Chondrocyte (in vitro differentiated cells): ENCODE results near the gene FIBCD1. TPM values are rescaled to one million over a fixed set of nuclear protein-coding genes. Genes with fewer than 3 reads are reported as not detected.

Experiments used
- DNase-seq: peaks from one replicate; pipeline ENCODE4 v3.0.0; 2021; ENCODE audit warnings: mixed read lengths, low spot score
- H3K27ac Mint-ChIP-seq: one replicate; pipeline ENCODE4 v1.8.0; 2021; ENCODE audit warnings: mild to moderate bottlenecking, moderate library complexity, mixed read lengths; ENCODE audit not compliant: unreplicated experiment
- H3K27me3 Mint-ChIP-seq: 2 replicates; pipeline ENCODE4 v1.8.0; 2021; ENCODE audit warnings: low read depth, mixed read lengths
- H3K36me3 Mint-ChIP-seq: 2 replicates; pipeline ENCODE4 v1.8.0; 2021; ENCODE audit warnings: low read depth, mixed read lengths
- H3K4me1 Mint-ChIP-seq: 2 replicates; pipeline ENCODE4 v1.8.0; 2021; ENCODE audit warnings: low read depth, mild to moderate bottlenecking, mixed read lengths
- H3K4me3 Mint-ChIP-seq: one replicate; pipeline ENCODE4 v1.8.0; 2021; ENCODE audit warnings: mild to moderate bottlenecking, moderate library complexity, mixed read lengths; ENCODE audit not compliant: unreplicated experiment
- H3K9me3 Mint-ChIP-seq: 2 replicates; pipeline ENCODE4 v1.8.0; 2021; ENCODE audit warnings: low read depth, mixed read lengths
- CTCF ChIP-seq: fragments of 200-600 bp; sonication (generic); IDR thresholded peaks from 2 replicates; pipeline ENCODE4 v1.5.0; 2021; ENCODE audit warnings: antibody characterized with exemption, mild to moderate bottlenecking, moderate library complexity
- total RNA-seq: library from RNA; stranded (reverse); gene quantifications from 3 replicates; pipeline ENCODE4 v1.2.1, GENCODE V29; 2021

Gene FIBCD1
- total RNA-seq, 1 donor from 2014 or later, result 8.3 TPM

DNA sequence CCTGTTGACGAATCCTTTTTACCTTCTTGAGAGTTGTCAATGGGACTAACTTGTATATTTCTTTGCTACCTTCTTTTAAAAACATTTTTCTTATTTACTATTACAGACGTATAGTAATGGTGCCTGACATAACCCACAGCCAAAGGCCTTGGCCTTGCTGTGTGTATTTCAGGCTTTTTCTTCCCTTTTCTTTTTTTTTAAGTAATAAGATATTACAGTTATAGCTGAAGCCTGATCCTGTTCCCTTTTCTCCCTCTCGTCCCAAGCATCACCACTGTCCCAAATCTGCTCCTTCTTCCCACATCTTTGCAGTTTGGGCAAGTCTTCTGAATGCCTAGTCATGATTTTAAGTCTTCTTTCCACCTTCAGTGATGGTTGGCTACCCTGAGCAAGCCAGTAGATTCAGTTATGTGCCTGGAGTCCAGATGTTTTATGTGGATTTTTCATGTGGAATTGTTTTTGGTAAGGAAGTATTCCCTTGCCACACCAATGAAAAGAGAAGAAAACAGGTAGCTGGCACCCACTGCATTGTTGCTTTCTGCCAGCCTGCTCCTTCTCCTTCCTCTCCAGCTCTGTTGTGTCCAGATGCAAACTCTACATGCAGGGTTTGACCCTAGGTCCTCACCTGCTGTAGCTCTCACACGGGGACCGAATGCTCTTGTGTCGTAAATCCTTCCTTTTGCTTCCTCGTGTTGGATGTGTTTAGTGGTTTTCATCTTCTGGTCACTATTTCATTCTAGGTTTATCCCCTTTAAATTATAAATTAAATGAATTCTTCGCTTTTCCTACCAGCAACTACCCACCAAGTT is 77.5 kb downstream of the FIBCD1 start:
- peak overlapping the region; percentile 92 for H3K27ac Mint-ChIP-seq

GRCh38 chr9:130860458-130861316 is 78.4 kb downstream of the FIBCD1 start:
- Mint-ChIP-seq H3K4me1 (peaks cover 57% of the 10 kb centered on the region), H3K9me3 (no peaks in the 10 kb centered on the region), H3K27ac (peak overlapping the region; percentile 92), H3K27me3 (no peaks in the 10 kb centered on the region), H3K36me3 (peaks cover 11% of the 10 kb centered on the region), H3K4me3 (peak overlapping the region; percentile 49)
- TF ChIP-seq CTCF, result peak; percentile 81
- DNase-seq, result peak; percentile 95

More for the DNA sequence above, 77.5 kb downstream of the FIBCD1 start:
- H3K9me3 Mint-ChIP-seq, result no peaks in the 10 kb centered on the region
- H3K4me1 Mint-ChIP-seq, result peaks cover 61% of the 10 kb centered on the region
- H3K27me3 Mint-ChIP-seq, result no peaks in the 10 kb centered on the region
- TF ChIP-seq CTCF, result no peak
- H3K4me3 Mint-ChIP-seq, result no peak overlapping the region
- peaks cover 11% of the 10 kb centered on the region for H3K36me3 Mint-ChIP-seq
- no peak for DNase-seq

- no peaks in the 10 kb centered on the region for H3K9me3 Mint-ChIP-seq
- no peak for DNase-seq
- peaks cover 65% of the 10 kb centered on the region for H3K4me1 Mint-ChIP-seq
- H3K27me3 Mint-ChIP-seq, result no peaks in the 10 kb centered on the region
- H3K4me3 Mint-ChIP-seq, result peak overlapping the region; percentile 1
- H3K36me3 Mint-ChIP-seq, result peaks cover 17% of the 10 kb centered on the region
- TF ChIP-seq CTCF, result no peak
- H3K27ac Mint-ChIP-seq, result peak overlapping the region; percentile 92
These were observed 80.0 kb downstream of the FIBCD1 start for GRCh38 chr9:130858739-130859705.

GRCh38 chr9:130857864-130858738 is 80.9 kb downstream of the FIBCD1 start:
- H3K27me3 Mint-ChIP-seq, result no peaks in the 10 kb centered on the region
- peak overlapping the region; percentile 92 for H3K27ac Mint-ChIP-seq
- no peak for TF ChIP-seq CTCF
- H3K4me1 Mint-ChIP-seq, result peaks cover 61% of the 10 kb centered on the region
- peaks cover 13% of the 10 kb centered on the region for H3K36me3 Mint-ChIP-seq
- no peaks in the 10 kb centered on the region for H3K9me3 Mint-ChIP-seq
- DNase-seq, result no peak
- peak overlapping the region; percentile 17 for H3K4me3 Mint-ChIP-seq
